ENCODE results near the gene PSG11.
"Not testable (repeated sequence)": the region's sequence is repeated elsewhere in the genome, so short reads cannot be mapped to it uniquely, and the experiment has no call there.

GRCh38 chr19:43003634-43004033 is 22.6 kb downstream of the PSG11 start:
- not testable (repeated sequence) for TF ChIP-seq CTCF (conservative IDR thresholded peaks at IDR 0.05 in 1 of 2, IDR thresholded peaks at IDR 0.05 in 1 of 2; ENCODE audit: extremely low read depth in 1 of 2, insufficient read depth in 1 of 2, low read depth in 1 of 2, low read length in 2 of 2); EZH2 (IDR thresholded peaks at IDR 0.05; ENCODE audit: borderline replicate concordance, low read length)

All from mammary epithelial cell (primary cell).